Stimulated activated CD8-positive, alpha-beta memory T cell treated with anti-CD3 and anti-CD28 coated beads, Interleukin-12 subunit alpha, Interleukin-12 subunit beta, amount 100 ng/mL, for 1 hour (primary cell): ENCODE results near the gene KLRG1.

ENCODE experiments used
- DNase-seq: peaks from one replicate; pipeline ENCODE4 v3.0.0-alpha.2; 2020; ENCODE audit warnings: low read depth

The KLRG1 gene

DNA sequence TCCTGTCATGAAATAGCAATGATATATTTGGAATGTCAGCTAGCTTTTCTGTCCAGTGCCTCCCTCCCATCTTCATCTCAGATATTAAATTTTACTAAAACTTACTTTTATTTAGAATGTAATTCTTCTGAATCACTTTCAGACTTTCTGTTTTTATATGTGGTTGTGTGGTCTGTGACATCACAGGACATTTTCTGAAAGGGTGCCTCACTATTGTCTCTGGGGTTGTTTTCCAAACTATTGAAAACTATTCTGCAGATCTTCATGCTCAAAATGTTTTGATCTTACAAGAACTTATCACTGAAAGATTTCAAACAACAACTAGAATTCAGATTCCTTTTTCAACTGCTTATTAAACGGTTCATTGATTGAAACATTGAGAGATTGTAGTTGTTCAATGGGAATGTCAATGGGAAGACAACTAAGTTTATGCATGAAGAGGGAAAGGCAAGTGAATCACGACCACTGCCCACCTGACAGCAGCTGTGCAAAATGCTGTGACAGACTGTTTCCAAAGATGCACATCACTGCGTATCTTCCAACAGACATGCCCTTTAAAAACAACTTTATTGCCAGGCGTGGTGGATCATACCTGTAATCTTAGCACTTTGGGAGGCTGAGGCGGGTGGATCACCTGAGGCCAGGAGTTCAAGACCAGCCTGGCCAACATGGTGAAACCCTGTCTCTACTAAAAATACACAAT, 51.3 kb downstream of the KLRG1 start:
- DNase-seq = no peak

DNA sequence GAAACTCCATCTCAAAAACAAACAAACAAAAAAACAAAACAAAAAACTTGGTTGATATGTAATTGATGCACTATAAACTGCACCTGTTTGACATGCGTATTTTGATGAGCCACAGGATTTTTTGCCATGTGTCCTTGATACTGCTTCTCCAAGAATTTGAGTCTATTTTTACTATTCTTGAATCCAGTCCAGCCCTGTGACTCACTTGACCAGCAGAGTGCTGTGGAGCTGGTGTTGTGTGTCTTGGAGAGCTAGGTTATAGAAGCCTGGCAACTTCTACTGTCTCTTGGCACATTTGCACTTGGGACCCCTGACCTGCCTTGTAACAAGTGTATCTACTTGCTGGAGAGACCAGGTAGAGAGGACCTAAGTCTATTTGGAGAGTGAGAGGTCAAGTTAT, 52.0 kb downstream of the KLRG1 start:
- no peak for DNase-seq

DNA sequence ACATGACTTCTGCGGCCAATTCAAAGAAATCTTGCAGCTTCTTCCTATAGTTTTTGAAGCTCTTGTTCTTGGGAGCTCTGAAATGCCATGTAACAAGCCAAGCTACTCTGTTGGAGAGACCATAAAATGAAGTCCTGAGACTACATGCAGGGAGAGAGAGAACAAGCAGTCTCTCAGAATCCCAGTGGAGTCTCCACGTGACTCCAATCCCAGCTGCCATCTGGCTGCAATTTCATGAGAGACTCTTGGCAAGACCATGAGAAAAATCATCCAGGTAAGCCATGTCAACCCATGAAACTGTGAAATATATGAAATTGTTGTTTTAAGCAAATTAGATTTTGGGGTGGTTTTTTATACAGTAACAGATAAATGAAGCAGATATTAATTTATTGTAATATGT, 54.4 kb downstream of the KLRG1 start:
- DNase-seq = no peak

DNA sequence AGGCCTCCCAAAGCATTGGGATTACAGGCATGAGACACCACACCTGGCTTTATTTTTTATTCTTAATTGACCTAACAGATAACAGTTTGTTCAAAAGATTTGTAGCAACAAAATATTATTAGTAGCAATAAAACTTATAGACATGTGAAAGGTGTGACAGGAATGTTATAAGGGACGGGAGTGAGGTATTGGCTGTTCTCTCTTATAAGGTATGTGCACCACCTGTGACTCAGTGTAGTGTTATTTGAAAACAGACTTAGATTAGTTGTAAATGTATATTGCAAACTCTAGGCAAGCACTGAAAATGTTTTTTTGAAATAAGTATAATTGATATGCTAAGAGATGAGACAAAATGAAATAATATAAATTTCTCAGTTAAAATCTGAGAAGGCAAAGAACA, 57.8 kb downstream of the KLRG1 start:
- DNase-seq = no peak

DNA sequence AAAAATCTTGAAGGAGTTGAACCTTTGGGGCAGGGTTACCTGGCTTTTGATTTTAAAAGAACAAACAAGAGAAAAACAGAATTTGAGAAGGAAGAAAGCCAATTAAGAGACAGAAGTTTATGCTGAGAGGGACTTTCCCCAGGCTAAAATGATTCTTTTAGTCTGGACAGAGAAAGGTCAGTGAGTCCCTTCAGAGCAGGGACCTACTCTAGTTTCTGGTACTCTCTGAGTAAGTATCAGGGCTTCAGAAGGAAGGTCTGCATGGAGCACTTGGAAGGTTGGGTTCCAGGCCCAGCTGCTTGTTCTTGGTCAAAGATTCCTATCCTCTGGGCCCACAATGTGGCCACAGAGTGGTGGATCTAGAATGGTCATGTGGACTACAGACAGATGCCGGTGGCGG, 59.6 kb downstream of the KLRG1 start:
- DNase-seq = no peak

DNA sequence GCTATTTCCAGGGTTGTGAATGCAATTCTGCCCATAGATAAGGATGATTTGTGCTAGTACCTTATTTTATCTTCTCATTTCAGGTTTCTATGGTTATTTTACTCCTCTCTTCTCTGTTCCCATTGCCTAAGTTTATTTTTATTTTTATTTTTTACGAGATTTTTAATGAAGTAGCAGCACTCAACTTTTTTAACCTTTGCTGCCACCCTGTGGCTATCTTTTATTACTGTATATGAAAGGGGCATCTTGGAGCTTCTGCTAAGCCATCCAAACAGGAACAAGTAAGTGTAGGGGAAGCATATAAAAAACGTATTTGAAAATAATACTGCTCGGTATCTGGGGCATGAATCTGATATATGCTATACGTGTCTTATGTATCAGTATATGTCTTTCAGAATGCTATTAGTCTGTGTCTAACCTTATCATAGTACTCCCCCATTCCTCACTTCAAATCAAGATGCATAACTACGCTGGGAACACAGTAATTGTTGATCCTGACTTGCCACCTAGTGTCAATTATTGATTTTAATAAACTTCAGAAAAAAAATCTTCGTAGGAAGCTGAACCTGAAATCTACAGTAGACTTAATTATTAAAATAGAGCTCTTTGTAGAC, 60.3 kb downstream of the KLRG1 start:
- no peak for DNase-seq

DNA sequence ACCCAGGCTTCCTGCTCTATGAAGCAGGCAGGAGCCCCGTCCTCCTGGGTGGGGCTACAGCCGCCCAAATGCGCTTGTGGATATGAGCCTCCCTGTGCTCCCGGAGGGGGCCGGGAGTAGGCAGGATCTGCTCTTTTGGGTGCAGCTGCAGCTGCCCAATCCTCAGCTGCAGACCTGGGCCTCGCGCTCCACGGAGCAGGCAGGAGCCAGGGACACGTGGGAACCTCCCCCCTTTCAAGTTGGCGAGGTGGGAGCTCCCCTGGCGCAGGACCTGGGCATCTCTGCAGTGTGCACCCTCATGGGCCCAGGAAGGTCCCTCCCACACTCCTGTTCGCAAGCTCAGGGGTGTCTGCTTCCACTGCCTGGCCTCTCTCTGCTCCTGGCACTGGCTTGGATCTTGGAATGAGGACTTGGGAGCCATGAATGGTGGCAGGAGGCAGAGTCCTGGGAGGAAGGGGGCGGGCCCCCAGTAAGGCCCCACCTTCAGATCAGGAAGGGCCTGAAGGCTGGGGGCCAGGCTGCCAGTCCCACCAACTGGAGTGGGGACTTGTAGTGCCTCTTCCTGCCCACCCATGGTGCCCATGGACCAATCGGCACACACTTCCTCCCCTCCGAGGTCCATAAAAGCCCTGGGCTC, 61.3 kb downstream of the KLRG1 start:
- DNase-seq = no peak

DNA sequence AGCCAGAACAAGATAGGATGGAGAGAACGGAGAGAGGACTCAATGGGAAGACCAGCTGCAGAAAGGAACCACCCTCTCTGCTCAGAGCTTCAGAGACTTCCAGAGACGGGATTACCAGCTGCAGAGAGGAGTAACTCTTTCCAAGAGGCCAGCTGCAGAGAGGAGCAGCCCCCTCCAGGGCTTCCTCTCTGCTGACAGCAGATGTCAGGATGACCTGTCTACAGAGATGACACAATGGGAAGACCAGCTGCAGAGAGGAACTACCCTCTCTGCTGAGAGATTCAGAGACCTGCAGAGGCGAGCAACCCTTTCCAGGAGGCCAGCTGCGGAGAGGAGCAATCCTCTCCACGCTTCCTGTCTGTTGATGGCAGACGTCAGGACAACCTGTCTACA, 61.8 kb downstream of the KLRG1 start:
- no peak for DNase-seq

DNA sequence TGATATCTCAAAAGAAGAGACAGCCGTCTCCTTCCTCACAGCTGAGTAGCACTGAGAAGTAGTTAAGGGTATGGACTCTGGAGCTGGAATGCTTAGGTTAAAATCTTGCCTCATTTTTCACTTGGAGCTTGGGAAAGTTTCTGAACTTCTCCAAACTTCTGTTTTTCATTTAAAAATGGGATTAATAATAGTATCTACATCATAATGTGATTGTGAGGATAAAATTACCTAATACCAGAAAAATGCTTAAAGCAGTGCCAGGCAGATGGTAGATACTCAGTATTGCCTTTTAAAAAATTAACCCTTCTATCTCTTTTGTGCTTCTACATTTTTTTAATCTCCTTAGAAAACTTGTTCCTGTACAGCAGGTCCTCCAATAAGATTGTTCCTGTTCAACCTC, 63.3 kb downstream of the KLRG1 start:
- DNase-seq = no peak
